H9 (cell line): ENCODE results near the gene NRP1. TPM values are rescaled to one million over a fixed set of nuclear protein-coding genes. Genes with fewer than 3 reads are reported as not detected.

Source experiments
- DNase-seq: peaks from one replicate; pipeline ENCODE4 v3.0.0-alpha.2; 2017
- H2AFZ ChIP-seq: one replicate; pipeline ENCODE4 v1.6.1; 2013; ENCODE audit warnings: mild to moderate bottlenecking, low read length, control low read depth, moderate library complexity
- H2AK5ac ChIP-seq: 2 replicates; pipeline ENCODE4 v1.6.1; 2013; ENCODE audit warnings: low read length, control low read depth, mixed read lengths; ENCODE audit not compliant: insufficient read length
- H2BK120ac ChIP-seq: one replicate; pipeline ENCODE4 v1.6.1; 2013; ENCODE audit warnings: low read depth, mild to moderate bottlenecking, low read length, control low read depth, inconsistent platforms; ENCODE audit not compliant: poor library complexity, severe bottlenecking
- H2BK12ac ChIP-seq: 2 replicates; pipeline ENCODE4 v1.6.1; 2013; ENCODE audit warnings: low read length, control low read depth, mixed read lengths, low read depth; ENCODE audit not compliant: insufficient read length
- H2BK15ac ChIP-seq: 2 replicates; pipeline ENCODE4 v1.6.1; 2013; ENCODE audit warnings: low read depth, low read length, control low read depth
- H2BK20ac ChIP-seq: one replicate; pipeline ENCODE4 v1.6.1; 2013; ENCODE audit warnings: low read depth, mild to moderate bottlenecking, low read length, control low read depth, inconsistent platforms; ENCODE audit not compliant: poor library complexity, severe bottlenecking
- H2BK5ac ChIP-seq: 2 replicates; pipeline ENCODE4 v1.6.1; 2013; ENCODE audit warnings: low read length, control low read depth, mixed read lengths; ENCODE audit not compliant: insufficient read length
- H3K14ac ChIP-seq: 2 replicates; pipeline ENCODE4 v1.6.1; 2013; ENCODE audit warnings: low read length, control low read depth; ENCODE audit not compliant: insufficient read depth
- H3K18ac ChIP-seq: 2 replicates; pipeline ENCODE4 v1.6.1; 2013; ENCODE audit warnings: low read depth, mild to moderate bottlenecking, mixed read lengths, low read length, control low read depth; ENCODE audit not compliant: insufficient read length
- H3K23ac ChIP-seq: 2 replicates; pipeline ENCODE4 v1.6.1; 2013; ENCODE audit warnings: low read length, control low read depth, mixed read lengths, low read depth; ENCODE audit not compliant: insufficient read length
- H3K23me2 ChIP-seq: 2 replicates; pipeline ENCODE4 v1.6.1; 2013; ENCODE audit warnings: low read depth, mild to moderate bottlenecking, mixed read lengths, low read length, control low read depth; ENCODE audit not compliant: insufficient read length, poor library complexity, severe bottlenecking
- H3K27ac ChIP-seq: 2 replicates; pipeline ENCODE4 v1.5.1; 2013; ENCODE audit warnings: low read length, control low read depth, mixed read lengths, low read depth; ENCODE audit not compliant: insufficient read length
- H3K27me3 ChIP-seq: 2 replicates; pipeline ENCODE4 v1.6.1; 2013; ENCODE audit warnings: low read length, control low read depth, inconsistent platforms; ENCODE audit not compliant: insufficient read depth
- H3K4ac ChIP-seq: 2 replicates; pipeline ENCODE4 v1.6.1; 2013; ENCODE audit warnings: low read depth, mild to moderate bottlenecking, control low read depth, inconsistent platforms, low read length, moderate library complexity
- H3K4me1 ChIP-seq: 2 replicates; pipeline ENCODE4 v1.6.1; 2013; ENCODE audit warnings: low read length, control low read depth, inconsistent platforms; ENCODE audit not compliant: insufficient read depth
- H3K4me2 ChIP-seq: 2 replicates; pipeline ENCODE4 v1.6.1; 2013; ENCODE audit warnings: low read length, control low read depth, mixed read lengths; ENCODE audit not compliant: insufficient read length, insufficient read depth
- H3K56ac ChIP-seq: 2 replicates; pipeline ENCODE4 v1.6.1; 2013; ENCODE audit warnings: low read depth, mild to moderate bottlenecking, mixed read lengths, low read length, control low read depth; ENCODE audit not compliant: insufficient read length
- H3K79me1 ChIP-seq: 2 replicates; pipeline ENCODE4 v1.6.1; 2013; ENCODE audit warnings: low read depth, mild to moderate bottlenecking, moderate library complexity, low read length, control low read depth, inconsistent platforms; ENCODE audit not compliant: insufficient read depth, poor library complexity, severe bottlenecking
- H3K79me2 ChIP-seq: 2 replicates; pipeline ENCODE4 v1.6.1; 2013; ENCODE audit warnings: low read length, control low read depth, inconsistent platforms; ENCODE audit not compliant: insufficient read depth
- H3K9ac ChIP-seq: 2 replicates; pipeline ENCODE4 v1.6.1; 2013; ENCODE audit warnings: low read length, control low read depth, mixed read lengths; ENCODE audit not compliant: insufficient read length; ENCODE audit errors: extremely low read depth
- H3K9me3 ChIP-seq: one replicate; pipeline ENCODE4 v1.6.1; 2013; ENCODE audit warnings: low read depth, low read length, inconsistent platforms; ENCODE audit not compliant: control insufficient read depth
- H3T11ph ChIP-seq: one replicate; pipeline ENCODE4 v1.6.1; 2013; ENCODE audit warnings: mild to moderate bottlenecking, low read length, control low read depth, inconsistent platforms
- H4K20me1 ChIP-seq: one replicate; pipeline ENCODE4 v1.6.1; 2013; ENCODE audit not compliant: control insufficient read depth, insufficient read length, insufficient read depth
- H4K5ac ChIP-seq: 2 replicates; pipeline ENCODE4 v1.6.1; 2013; ENCODE audit warnings: low read depth, mild to moderate bottlenecking, mixed read lengths, low read length, control low read depth; ENCODE audit not compliant: insufficient read length
- H4K8ac ChIP-seq: replicated peaks from 2 replicates; pipeline ENCODE4 v1.6.1; 2013; ENCODE audit warnings: low read length, control low read depth, mixed read lengths, low read depth; ENCODE audit not compliant: insufficient read length
- H4K91ac ChIP-seq: 2 replicates; pipeline ENCODE4 v1.6.1; 2013; ENCODE audit warnings: low read depth, mild to moderate bottlenecking, moderate library complexity, mixed read lengths, low read length, control low read depth; ENCODE audit not compliant: insufficient read length
- H3K27ac Mint-ChIP-seq, 3 experiments: 2 replicates in 2 of 3; 3 replicates in 1 of 3; pipeline ENCODE4 v1.8.0; 2020 to 2021; ENCODE audit warnings: mixed read lengths in 3 of 3, mild to moderate bottlenecking in 1 of 3, moderate library complexity in 1 of 3
- H3K27me3 Mint-ChIP-seq: 2 replicates; pipeline ENCODE4 v1.8.0; 2021; ENCODE audit warnings: low read depth, mild to moderate bottlenecking, moderate library complexity, mixed read lengths
- H3K36me3 Mint-ChIP-seq, 3 experiments: 2 replicates in 2 of 3; 3 replicates in 1 of 3; pipeline ENCODE4 v1.8.0; 2020 to 2021; ENCODE audit warnings: low read depth in 3 of 3, mixed read lengths in 3 of 3; ENCODE audit not compliant: insufficient read depth in 1 of 3
- H3K4me1 Mint-ChIP-seq, 2 experiments: 2 replicates each; pipeline ENCODE4 v1.8.0; 2020; ENCODE audit warnings: mixed read lengths in 2 of 2
- H3K4me3 Mint-ChIP-seq, 2 experiments: 2 replicates in 1 of 2; 3 replicates in 1 of 2; pipeline ENCODE4 v1.8.0; 2020 to 2021; ENCODE audit warnings: mild to moderate bottlenecking in 2 of 2, mixed read lengths in 2 of 2, moderate library complexity in 1 of 2
- H3K9me3 Mint-ChIP-seq, 2 experiments: 2 replicates in 1 of 2; 3 replicates in 1 of 2; pipeline ENCODE4 v1.8.0; 2020; ENCODE audit warnings: mild to moderate bottlenecking in 2 of 2, mixed read lengths in 2 of 2, moderate library complexity in 1 of 2
- CTCF ChIP-seq: fragments of 200-600 bp; sonication (generic); conservative IDR thresholded peaks from 3 replicates; pipeline ENCODE4 v1.8.0; 2021; ENCODE audit warnings: antibody characterized with exemption, mild to moderate bottlenecking
- WGBS: extraction: QIAGEN DNeasy Blood & Tissue Kit; methylation state at CpG from one replicate; pipeline ENCODE4 v1.1.7; 2013; ENCODE audit warnings: missing lambda C conversion rate, low lambda C conversion rate, mixed read lengths; ENCODE audit not compliant: insufficient read length; ENCODE audit errors: extremely low coverage; 5-methylcytosine and 5-hydroxymethylcytosine counted together
- total RNA-seq: library from RNA; stranded (reverse); gene quantifications from 2 replicates; pipeline ENCODE4 v1.2.1, GENCODE V29; 2021

NRP1 gene
- total RNA-seq, 1 experiment from 2014 or later: 4.6 TPM

GRCh38 chr10:33350041-33350440 lies 15.6 kb upstream of the NRP1 start:
- Histone ChIP-seq H2BK12ac (no peak overlapping the region), H2BK15ac (no peak overlapping the region), H3K4me1 (no peaks in the 10 kb centered on the region), H4K20me1 (no peaks in the 10 kb centered on the region), H2BK5ac (no peak overlapping the region), H3K4ac (no peak overlapping the region), H3K23me2 (no peaks in the 10 kb centered on the region), H2AK5ac (no peak overlapping the region), H3K79me1 (no peaks in the 10 kb centered on the region), H3K23ac (no peak overlapping the region), H3K79me2 (no peaks in the 10 kb centered on the region), H3K9me3 (no peaks in the 10 kb centered on the region), H3K4me2 (no peak overlapping the region), H3K27me3 (no peaks in the 10 kb centered on the region), H3K9ac (no peak overlapping the region), H3K56ac (no peak overlapping the region), H4K91ac (no peak overlapping the region), H2BK20ac (no peak overlapping the region), H3K27ac (no peak overlapping the region), H4K5ac (no peak overlapping the region), H3T11ph (no peak overlapping the region), H2AFZ (no peak overlapping the region), H3K18ac (no peak overlapping the region), H4K8ac (no peak overlapping the region), H2BK120ac (no peak overlapping the region), H3K14ac (no peak overlapping the region)
- no peak for DNase-seq
- Mint-ChIP-seq H3K4me1 (no peaks in the 10 kb centered on the region), H3K27ac (no peak overlapping the region), H3K27me3 (no peaks in the 10 kb centered on the region), H3K4me3 (no peak overlapping the region), H3K9me3 (no peaks in the 10 kb centered on the region), H3K36me3 (no peaks in the 10 kb centered on the region)
- TF ChIP-seq CTCF: no peak
- no CpG with 5 or more reads among the region's 2 CpGs for WGBS
